DND-41 (cell line): ENCODE data around the gene AMH.

Experiments
- ATAC-seq: fragments of 200-7000 bp; cut with Tn5 transposase; 3 replicates; pipeline ENCODE4 v1.9.1; 2021; ENCODE audit warnings: low read depth; ENCODE audit not compliant: insufficient read depth
- DNase-seq: peaks from one replicate; pipeline ENCODE4 v3.0.0-alpha.2; 2020
- H2AFZ ChIP-seq: 2 replicates; pipeline ENCODE4 v1.6.0; 2012; ENCODE audit warnings: low read depth, low read length
- H3K27ac ChIP-seq: 2 replicates; pipeline ENCODE4 v1.5.1; 2012; ENCODE audit warnings: low read length, inconsistent platforms
- H3K27me3 ChIP-seq: fragments of 200-600 bp; sonication (generic); 2 replicates; pipeline ENCODE4 v1.6.0; 2012; ENCODE audit warnings: low read length, mild to moderate bottlenecking, inconsistent platforms; ENCODE audit not compliant: insufficient read depth, poor library complexity
- H3K36me3 ChIP-seq: 2 replicates; pipeline ENCODE4 v1.5.1; 2012; ENCODE audit warnings: low read length, inconsistent platforms; ENCODE audit not compliant: insufficient read depth
- H3K4me1 ChIP-seq: 2 replicates; pipeline ENCODE4 v1.5.1; 2012; ENCODE audit warnings: mild to moderate bottlenecking, low read length; ENCODE audit not compliant: insufficient read depth
- H3K4me2 ChIP-seq: 2 replicates; pipeline ENCODE4 v1.6.0; 2012; ENCODE audit warnings: mild to moderate bottlenecking, moderate library complexity, low read length, inconsistent platforms; ENCODE audit not compliant: insufficient read depth
- H3K4me3 ChIP-seq, 2 experiments: fragments of 200-600 bp in 1 of 2; shearing (Covaris generic) in 1 of 2; 2 replicates each; pipeline ENCODE4 v1.5.1; 2012 to 2016; ENCODE audit warnings: inconsistent platforms in 2 of 2, low read length in 2 of 2, mild to moderate bottlenecking in 2 of 2, low read depth in 1 of 2, moderate library complexity in 1 of 2
- H3K79me2 ChIP-seq: 2 replicates; pipeline ENCODE4 v1.6.0; 2012; ENCODE audit warnings: low read length, inconsistent platforms; ENCODE audit not compliant: insufficient read depth
- H3K9ac ChIP-seq: 2 replicates; pipeline ENCODE4 v1.6.0; 2012; ENCODE audit warnings: low read depth, mild to moderate bottlenecking, inconsistent platforms, low read length, moderate library complexity
- H3K9me3 ChIP-seq: 2 replicates; pipeline ENCODE4 v1.5.1; 2012; ENCODE audit warnings: low read length, moderate library complexity, mild to moderate bottlenecking, inconsistent platforms; ENCODE audit not compliant: insufficient read depth, severe bottlenecking
- H4K20me1 ChIP-seq: 2 replicates; pipeline ENCODE4 v1.6.0; 2012; ENCODE audit warnings: low read length; ENCODE audit not compliant: insufficient read depth
- EZH2 ChIP-seq: IDR thresholded peaks from 3 replicates; pipeline ENCODE4 v1.6.1; 2012; ENCODE audit warnings: borderline replicate concordance, low read depth, mild to moderate bottlenecking, moderate library complexity, low read length, inconsistent platforms; ENCODE audit not compliant: severe bottlenecking
- TF ChIP-seq, protein P1 (sequence below): IDR thresholded peaks from 2 replicates; pipeline ENCODE4 v1.5.1; 2012; ENCODE audit warnings: borderline replicate concordance, low read length, moderate library complexity, mild to moderate bottlenecking; ENCODE audit not compliant: poor library complexity, severe bottlenecking; ENCODE audit errors: extremely low read depth

AMH gene

DNA sequence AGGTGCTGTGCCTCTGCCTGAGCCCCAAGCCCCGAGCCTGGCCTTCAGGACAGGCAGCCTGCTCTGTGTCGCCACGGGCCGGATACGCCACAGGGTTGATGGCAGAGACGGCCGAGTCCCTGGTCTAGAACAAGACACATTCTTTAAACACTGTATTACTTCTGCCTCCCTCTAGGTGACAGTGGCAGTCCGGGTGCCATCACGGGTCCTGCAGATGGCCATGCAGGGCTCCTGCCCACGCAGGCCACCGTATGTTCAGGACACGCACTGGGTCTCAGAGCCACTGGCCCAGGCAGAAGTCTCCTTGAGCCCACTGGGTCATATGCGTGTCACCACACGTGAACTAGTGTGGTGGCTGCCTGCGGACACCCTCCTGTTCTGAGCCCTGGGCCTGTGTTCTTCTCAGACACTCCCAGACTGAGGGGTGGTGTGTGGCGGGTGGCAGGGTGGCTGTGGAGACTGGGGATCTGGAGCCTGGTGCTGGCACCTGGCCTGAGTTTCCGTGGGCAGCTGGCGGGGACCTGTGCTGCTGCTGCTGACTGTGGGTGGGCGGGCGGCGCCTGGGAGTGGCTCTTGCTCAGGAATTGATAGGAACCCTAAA lies 17.4 kb upstream of the AMH start:
- TF ChIP-seq, protein P1, sequence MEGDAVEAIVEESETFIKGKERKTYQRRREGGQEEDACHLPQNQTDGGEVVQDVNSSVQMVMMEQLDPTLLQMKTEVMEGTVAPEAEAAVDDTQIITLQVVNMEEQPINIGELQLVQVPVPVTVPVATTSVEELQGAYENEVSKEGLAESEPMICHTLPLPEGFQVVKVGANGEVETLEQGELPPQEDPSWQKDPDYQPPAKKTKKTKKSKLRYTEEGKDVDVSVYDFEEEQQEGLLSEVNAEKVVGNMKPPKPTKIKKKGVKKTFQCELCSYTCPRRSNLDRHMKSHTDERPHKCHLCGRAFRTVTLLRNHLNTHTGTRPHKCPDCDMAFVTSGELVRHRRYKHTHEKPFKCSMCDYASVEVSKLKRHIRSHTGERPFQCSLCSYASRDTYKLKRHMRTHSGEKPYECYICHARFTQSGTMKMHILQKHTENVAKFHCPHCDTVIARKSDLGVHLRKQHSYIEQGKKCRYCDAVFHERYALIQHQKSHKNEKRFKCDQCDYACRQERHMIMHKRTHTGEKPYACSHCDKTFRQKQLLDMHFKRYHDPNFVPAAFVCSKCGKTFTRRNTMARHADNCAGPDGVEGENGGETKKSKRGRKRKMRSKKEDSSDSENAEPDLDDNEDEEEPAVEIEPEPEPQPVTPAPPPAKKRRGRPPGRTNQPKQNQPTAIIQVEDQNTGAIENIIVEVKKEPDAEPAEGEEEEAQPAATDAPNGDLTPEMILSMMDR: peak; percentile 35
- no peak for TF ChIP-seq EZH2
- Histone ChIP-seq H4K20me1 (peaks cover 56% of the 10 kb centered on the region), H3K79me2 (peaks cover 63% of the 10 kb centered on the region), H3K9me3 (no peaks in the 10 kb centered on the region), H3K27ac (no peak overlapping the region; the same call in 1 of the 2 replicates), H2AFZ (no peak overlapping the region), H3K9ac (no peak overlapping the region), H3K27me3 (no peaks in the 10 kb centered on the region), H3K4me2 (no peak overlapping the region), H3K36me3 (peaks cover 73% of the 10 kb centered on the region), H3K4me1 (peaks cover 29% of the 10 kb centered on the region), H3K4me3 (no peak overlapping the region)
- DNase-seq (no peak), ATAC-seq (no peak)

DNA sequence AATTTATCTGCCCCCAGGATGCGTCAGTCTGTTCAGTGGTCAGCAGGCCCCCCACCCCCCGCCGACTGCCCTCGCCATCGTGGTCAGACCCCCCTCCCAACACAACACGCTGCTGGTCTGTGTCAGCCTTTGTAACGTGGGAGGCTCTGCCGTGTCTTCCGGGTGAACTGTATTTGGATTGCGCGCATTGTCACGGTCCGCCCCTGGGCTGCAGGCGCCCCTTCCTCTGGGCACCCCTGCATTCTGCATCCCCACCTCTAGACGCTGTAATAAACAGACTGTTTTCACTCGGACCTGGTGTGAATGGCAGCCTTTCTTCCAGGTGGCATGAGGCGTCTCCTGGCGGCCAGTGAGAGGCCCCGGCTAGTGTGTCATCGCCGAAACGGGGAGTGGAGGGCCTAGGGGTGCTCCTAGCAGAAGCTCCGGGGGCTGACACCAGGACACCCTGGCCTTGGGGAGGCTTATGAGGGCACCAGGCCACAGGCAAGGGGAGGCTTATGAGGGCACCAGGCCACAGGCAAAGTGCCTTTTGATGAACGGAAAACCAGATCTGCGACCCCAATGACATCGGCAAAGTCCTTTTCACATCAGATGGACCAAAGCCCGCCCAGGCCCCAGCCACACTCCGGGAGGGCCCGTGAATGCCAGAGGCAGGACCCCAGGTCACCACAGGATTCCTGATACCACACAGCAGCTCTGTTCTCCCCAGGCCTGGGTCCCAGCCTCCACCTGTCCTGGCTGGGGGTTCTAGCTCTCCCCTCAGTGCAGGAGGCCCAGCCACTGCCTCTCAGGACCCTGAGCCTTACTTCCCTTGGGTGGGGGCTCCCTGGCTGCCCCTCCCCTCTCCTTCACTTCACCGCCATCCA lies 16.6 kb upstream of the AMH start:
- H3K4me2 ChIP-seq: peak overlapping the region; percentile 82; the same call in 1 of the 2 replicates
- no peak for TF ChIP-seq EZH2
- TF ChIP-seq, protein P1: no peak
- H4K20me1 ChIP-seq: peaks cover 59% of the 10 kb centered on the region
- no peak overlapping the region for H3K4me3 ChIP-seq
- H3K9ac ChIP-seq: 0 out of 2 replicates have a peak overlapping the region, but pooled peaks have one; percentile 11
- peaks cover 71% of the 10 kb centered on the region for H3K79me2 ChIP-seq
- no peaks in the 10 kb centered on the region for H3K27me3 ChIP-seq
- H3K4me1 ChIP-seq: peaks cover 32% of the 10 kb centered on the region
- ATAC-seq: no peak
- peaks cover 70% of the 10 kb centered on the region for H3K36me3 ChIP-seq
- no peak overlapping the region for H2AFZ ChIP-seq
- DNase-seq: no peak
- no peaks in the 10 kb centered on the region for H3K9me3 ChIP-seq
- H3K27ac ChIP-seq: no peak overlapping the region

GRCh38 chr19:2233601-2234280 lies 15.4 kb upstream of the AMH start:
- peak overlapping the region; percentile 82 for H3K4me2 ChIP-seq
- peaks cover 78% of the 10 kb centered on the region for H3K79me2 ChIP-seq
- no peak overlapping the region for H2AFZ ChIP-seq
- 0 out of 2 replicates have a peak overlapping the region, but pooled peaks have one; percentile 36 for H3K27ac ChIP-seq
- DNase-seq (no peak), ATAC-seq (no peak)
- no peaks in the 10 kb centered on the region for H3K27me3 ChIP-seq
- peaks cover 72% of the 10 kb centered on the region for H3K36me3 ChIP-seq
- peak overlapping the region in 1 of 2 experiments; percentile 64; a peak in 2 of 4 replicates for H3K4me3 ChIP-seq
- peaks cover 44% of the 10 kb centered on the region for H3K4me1 ChIP-seq
- peaks cover 65% of the 10 kb centered on the region for H4K20me1 ChIP-seq
- TF ChIP-seq, protein P1: no peak
- no peak for TF ChIP-seq EZH2
- peak overlapping the region; percentile 99; the same call in 1 of the 2 replicates for H3K9ac ChIP-seq
- no peaks in the 10 kb centered on the region for H3K9me3 ChIP-seq
